Fibroblast of skin of right biceps (primary cell): ENCODE results near the gene ISCU.

Source experiments
- DNase-seq: peaks from one replicate; pipeline ENCODE4 v3.0.0-alpha.2; 2013

Gene ISCU

DNA sequence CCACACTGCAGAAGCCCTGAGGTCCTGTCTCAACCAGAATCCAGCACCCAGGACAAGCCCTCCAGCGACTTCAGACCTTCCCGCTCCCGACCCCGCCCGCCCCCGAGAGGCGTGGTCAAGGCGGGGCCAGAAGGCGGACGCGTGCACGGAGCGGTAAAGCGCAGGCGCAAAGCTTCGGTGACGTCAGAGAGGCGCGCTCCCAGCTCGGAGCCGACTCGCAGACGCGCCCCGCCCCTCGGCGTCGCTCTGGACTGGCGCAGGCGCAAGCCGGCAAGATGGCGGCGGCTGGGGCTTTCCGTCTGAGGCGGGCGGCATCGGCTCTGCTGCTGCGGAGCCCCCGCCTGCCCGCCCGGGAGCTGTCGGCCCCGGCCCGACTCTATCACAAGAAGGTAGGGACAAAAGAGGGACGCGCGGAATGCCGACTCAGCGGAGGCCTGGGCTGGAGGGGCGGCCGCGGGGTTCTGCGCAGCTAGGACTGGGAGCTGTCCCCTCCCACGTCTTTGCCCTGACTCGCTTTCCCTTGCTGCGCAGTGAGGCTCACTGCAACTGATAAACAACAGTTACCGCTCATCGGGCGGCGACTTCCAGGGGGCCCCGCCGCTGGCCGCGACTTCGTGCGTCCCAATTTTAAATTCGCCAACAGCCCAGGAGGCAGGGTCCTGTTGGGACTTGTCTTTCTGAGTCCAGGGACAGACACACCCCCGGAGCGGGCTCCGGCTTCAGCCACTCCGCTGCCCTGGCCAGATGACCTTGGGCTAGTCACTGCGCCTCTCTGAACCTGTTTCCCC, at the start of gene ISCU:
TSS of gene ISCU (plus strand) at position 249 of the 788 bp plus-strand sequence. CDS start at position 276, 27 bp downstream.
- peak; percentile 97 for DNase-seq

DNA sequence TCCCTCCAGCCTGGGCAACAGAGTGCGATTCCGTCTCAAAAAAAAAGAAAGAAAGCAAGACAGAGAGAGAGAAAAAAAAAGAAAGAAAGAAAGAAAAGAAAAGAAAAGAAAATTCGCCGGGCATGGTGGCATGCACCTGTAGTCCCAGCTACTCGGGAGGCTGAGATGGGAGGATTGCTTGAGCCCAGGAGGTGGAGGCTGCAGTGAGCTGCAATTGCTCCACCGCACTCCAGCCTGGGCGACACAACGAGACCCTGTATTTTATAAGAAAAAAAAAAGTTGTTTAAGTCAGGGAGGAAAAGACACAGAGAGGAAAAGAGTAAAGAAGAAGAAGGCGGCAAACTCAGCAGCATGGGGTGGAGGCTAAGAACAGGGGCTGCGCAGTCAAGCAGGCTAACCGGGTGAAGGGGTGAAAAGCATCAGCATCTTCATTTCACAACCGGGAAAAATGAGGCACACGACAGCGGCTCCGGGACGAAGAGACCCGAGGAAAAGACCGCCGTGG, 47.9 kb upstream of the ISCU start:
- no peak for DNase-seq

DNA sequence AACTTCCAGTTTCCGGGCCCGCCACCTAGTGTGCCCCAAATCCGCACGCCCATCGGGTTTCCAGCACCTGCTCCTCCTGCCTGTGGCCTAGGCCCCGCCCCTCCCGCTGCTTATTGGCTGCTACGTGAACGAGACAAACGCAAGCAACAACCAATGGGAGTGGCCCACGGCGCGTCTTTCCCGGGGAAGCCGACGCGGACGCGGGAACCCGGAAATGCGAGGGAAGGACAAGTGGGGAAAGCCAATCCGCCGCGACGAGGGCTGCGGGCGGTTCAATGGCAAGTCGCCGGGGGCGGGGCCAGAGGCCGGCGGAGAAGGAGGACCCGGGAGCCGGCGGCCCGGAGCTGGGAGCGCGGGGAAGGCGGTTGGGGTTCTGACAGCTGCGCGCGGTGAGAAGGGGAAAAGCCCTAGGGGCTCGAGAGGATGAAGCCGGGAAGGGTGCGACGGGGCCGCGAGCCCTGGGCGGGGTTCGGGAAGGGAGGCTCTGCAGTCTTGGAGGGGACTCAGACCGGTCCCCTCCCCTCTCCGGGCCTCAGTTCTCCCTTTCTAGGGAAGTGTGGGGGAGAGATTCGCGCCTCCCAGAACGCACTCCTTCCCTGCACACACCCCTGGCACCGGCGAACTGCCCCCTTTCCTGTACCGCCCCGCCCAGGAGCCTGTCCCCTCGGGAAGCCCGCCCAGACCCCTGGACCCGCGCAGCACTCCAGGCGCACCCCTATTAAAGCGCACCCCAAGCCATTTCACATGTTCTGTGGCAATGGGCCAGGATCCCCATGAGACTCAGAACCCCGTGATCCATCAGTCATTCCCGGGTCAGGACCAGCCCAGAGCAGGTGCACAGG, 47.2 kb upstream of the ISCU start, which contains the start of gene FICD:
TSS of gene FICD (plus strand) at position 305 of the 842 bp plus-strand sequence. CDS start 1,696 bp downstream, outside the sequence.
- peak; percentile 98 for DNase-seq

DNA sequence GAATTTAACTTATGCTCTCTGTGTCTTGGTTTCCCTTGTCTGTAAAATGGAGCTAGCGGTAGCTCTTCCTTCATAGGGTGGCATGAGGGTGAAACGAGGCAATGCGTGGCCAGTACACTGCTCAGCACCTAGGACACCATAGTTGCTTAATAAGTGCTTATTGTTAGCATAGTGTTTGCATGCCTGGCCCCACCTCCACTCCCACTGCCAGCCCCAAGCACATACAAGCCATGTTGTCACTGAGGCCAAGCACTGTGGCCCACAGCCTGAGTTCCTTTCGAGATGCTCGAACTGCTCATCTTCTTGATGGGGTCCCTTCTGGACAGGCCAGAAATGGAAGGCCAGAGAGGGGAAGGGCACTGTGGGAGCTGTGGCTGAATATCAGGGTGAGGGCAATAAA, 46.5 kb upstream of the ISCU start:
- no peak for DNase-seq

DNA sequence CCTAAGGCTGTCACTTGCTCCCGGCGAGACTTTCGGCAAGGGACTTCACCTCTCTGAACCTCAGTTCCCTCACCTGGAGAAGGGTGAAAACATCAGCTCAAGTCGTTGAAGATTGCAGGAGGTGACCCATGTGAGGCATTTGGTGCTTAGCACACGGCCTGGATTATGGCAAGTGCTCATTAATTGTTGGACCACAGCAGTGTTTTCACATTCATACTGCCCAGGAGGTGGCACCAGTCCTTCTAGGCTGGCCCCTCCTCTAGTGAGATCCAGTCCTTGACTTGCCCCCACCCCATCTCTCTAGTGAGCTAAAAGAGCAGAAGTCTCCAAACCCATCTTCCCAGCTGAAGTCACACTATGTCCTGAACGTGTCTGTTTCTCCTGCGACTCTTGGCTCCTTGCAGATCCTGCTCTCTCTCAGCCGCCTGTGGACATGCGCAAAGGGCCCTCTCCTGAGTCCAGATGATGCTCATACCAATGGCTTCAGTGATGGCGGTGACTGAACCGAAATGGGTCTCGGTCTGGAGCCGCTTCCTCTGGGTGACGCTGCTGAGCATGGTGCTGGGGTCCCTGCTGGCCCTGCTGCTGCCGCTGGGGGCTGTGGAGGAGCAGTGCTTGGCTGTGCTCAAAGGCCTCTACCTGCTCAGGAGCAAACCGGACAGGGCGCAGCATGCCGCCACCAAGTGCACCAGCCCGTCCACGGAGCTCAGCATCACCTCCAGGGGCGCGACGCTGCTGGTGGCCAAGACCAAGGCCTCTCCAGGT, 45.7 kb upstream of the ISCU start:
- no peak for DNase-seq

DNA sequence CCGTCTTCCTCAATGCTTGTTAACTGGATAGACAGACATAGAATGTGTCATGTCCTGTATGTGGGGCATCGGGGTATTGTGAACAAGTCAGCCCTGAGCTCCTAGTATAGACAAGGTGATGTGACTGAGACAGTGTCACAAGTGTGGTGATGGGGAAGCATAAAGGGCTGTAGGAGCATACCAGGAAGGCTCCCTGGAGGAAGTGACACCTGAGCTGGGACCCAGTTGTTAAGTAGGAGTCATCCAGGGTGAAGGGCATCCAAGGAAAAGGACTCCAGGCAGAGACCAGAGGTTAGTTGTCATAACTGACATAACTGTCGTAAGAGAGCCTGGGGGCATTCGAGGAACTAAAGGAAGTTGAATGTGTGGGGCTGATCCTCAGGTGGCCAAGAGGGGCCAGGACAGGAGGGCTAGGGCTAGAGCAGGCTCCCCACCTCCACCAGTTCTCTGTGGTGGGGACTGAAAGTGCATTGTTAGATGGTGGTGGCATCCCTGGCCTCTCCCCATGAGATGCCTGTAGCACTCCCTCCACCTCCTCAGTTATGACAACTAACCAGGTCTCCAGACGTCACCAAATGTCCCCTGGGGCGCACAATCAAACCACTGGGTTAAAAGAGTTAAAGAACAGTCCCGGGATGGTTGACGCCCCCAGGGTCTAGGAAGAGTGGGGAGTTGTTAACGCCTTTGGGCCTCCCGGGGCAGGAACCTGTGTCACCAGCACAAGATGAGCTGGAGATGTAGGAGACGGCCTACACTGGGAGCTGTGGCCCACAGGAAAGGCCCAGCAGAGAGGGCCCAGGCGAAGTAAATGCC, 44.9 kb upstream of the ISCU start:
- no peak for DNase-seq

DNA sequence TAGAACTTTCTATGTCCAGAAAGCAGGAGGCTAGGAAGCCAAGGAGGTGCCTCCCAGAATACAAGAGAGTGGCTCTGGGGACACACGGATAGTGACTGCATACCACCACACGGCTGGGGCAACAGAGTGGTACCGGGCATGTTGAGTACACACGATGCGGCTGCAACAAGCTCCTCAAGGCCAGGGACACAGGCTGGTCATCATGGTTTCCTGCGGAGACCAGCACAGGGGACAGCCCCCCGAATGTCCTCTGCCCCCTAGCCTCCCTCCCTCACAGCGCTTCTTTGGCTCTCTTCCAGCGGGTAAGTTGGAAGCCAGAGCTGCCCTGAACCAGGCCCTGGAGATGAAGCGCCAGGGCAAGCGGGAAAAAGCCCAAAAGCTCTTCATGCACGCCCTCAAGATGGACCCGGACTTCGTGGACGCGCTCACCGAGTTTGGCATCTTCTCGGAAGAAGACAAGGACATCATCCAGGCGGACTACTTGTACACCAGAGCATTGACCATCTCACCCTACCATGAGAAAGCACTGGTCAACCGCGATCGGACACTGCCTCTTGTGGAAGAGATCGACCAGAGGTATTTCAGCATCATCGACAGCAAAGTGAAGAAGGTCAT, 44.2 kb upstream of the ISCU start:
- no peak for DNase-seq

DNA sequence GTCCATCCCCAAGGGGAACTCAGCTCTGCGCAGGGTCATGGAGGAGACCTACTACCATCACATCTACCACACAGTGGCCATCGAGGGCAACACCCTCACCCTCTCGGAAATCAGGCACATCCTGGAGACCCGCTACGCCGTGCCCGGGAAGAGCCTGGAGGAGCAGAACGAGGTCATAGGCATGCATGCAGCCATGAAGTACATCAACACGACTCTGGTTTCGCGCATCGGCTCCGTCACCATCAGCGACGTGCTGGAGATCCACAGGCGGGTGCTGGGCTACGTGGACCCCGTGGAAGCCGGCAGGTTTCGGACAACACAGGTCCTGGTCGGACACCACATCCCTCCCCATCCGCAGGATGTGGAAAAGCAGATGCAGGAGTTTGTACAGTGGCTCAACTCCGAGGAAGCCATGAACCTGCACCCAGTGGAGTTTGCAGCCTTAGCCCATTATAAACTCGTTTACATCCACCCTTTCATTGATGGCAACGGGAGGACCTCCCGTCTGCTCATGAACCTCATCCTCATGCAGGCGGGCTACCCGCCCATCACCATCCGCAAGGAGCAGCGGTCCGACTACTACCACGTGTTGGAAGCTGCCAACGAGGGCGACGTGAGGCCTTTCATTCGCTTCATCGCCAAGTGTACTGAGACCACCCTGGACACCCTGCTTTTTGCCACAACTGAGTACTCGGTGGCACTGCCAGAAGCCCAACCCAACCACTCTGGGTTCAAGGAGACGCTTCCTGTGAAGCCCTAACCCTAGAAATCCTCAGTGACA, 43.5 kb upstream of the ISCU start:
- no peak for DNase-seq

DNA sequence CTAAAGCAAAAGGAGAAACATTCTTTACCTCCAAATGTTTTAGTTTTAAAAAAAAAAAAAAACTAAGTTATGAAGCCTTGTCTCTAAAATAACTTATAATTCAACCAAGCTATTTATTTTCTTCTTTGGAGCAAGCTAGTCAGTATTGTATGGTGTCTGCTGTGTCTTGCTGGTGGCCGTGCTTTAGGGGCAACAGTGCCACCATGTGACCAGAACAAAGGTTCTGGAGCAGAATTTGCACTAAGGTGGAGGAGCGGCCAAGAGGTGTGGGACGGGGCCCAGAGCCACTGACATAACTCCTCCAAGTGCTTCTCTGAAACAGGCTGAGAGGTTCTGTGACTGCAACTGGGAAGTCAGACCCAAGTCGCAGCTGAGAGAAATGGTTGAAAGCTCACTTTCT, 42.8 kb upstream of the ISCU start:
- DNase-seq: no peak

DNA sequence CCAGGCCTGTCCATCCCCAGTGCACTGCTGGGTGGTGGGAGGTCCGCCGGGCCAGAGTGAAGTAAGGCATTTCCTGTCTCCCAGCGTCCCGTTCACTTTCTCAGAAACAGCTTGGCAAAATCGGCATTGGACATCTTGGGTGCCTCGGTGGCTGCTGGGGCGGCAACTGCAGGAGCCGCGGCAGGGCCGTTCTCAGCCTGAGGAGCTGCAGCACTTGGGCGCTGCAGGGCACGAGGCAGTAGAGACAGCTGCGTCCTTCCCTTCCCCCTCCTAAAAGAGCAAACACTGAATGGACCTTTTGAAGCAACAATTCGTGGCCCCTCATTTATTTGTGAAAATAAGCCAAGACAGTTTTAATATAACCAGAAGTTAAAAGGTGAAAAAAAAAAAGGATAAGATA, 39.0 kb upstream of the ISCU start:
- no peak for DNase-seq

DNA sequence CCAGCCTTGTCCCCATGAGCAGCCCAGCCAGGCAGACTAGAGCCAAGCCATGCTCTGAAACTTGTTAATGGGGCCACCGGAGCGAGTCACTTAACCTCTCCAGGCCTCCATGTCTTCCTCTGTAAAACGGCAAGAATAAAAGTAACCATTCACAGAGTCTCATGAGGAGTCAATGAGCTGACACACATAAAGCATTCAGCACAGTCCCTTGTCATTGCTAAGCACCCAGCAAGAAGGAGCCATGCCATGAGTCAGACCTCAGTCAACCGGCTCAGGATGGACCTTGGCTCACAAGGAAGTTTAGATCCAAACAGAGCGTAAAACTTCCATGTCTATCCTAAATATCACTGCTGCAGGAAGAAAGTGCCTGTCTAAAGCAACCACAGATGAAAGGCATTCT, 36.7 kb upstream of the ISCU start:
- peak; percentile 79 for DNase-seq

DNA sequence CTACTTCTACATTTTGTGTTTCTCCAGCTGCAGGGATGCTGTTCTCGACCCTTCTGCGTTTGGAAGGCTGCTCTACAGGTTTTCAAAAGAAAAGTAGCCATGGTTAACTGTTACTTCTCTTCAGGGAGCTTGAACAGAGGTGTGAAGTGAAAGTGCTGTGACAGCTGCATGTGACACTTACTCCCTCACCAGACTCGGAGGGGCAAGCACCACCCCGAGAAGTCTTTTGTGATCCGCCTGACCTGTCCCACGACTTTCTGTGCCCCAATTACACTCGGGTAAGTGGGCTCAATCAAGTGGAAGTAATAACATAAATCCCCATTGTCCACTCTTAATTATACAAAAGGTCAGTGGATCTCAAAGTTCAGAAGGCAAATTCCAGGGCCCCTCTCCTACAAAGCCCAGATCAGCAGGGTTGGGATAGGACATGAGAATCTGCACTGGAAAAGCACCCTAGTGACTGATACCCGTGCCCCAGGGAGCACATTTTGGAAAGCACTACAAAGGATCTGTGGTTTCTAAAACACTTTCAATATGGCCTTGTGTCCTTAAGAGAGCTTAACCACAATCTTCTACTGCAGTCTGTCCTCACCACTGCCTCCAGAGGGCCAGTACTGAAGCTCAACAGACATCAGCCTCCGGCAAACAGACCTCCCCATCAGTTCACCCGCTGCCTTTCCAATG, 35.8 kb upstream of the ISCU start:
- DNase-seq: peak; percentile 48

DNA sequence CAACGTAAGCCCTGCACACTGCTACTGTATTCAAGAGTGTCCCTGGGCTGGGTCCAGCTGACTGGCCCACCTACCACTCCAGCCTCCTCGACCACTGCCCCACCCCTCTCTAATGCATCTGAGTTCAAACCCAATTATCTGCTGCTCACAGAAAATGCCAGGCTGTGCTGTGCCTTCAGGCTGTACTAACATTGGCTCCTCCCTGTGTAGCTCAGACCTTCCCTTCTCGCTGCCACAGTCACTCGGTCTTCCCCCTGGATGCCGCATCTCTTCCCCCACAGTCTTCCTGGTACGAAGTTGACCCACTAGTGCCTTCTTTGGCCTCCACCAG, 35.3 kb upstream of the ISCU start:
- no peak for DNase-seq

DNA sequence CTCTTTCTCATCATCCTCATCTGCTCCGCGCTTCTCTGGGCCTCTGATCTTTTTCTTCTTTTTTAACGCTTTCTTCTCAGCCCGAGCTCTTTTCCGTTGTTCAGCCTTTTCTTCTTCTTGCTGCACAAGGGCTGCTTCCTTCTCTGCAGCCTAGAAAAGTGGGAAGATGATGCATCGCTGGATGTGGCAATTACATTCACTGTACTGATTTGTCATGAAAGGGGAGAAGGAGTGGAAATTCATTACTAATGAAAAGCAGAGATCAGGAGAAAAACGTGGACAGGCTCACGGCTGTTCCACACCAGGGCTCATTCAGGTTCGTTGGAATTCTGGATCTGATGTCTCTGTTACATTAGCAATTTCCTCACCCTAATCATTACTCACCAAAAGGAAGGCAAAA, 32.2 kb upstream of the ISCU start:
- peak; percentile 66 for DNase-seq

DNA sequence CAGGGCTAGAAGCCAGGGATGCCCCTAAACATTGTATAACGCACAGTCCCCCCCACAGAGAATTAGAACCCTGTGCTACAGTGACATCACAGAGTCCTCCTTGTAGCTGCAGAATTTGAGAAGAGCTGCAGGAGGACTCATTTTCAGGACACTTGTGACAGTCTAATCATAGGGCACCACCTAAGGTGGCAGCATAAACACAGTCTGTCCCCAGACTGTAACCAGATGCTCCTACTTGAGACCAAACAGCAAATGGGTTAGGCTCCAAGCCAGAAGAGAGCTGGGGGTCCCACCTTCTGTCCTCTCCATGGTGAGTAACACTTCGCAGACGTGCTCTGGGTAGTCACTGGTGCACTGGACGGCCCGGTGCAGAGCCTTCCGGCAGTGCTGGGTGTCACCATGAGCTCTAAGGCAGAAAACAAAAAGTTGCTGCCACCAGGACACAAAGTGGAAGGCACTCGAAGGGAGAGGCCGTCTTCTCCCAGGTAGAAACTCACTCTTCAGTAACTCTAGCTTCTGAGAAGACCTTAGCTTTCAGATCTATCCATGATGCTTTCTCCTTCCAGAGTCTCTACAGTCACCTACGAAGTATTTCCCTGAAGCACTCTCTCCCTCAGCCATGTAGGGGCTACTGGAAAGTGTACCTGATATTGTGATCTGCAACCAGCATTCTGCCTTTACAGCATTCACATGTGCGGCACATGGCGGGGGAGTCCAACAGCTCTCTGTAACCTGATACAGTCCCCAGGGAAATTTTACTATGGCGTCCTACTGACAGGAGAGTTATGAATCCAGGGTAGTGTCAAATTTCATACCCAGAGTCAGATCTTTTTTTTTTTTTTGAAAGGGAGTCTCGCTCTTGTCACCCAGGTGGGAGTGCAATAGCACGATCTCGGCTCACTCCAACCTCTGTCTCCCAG, 30.2 kb upstream of the ISCU start:
- DNase-seq: peak; percentile 74

DNA sequence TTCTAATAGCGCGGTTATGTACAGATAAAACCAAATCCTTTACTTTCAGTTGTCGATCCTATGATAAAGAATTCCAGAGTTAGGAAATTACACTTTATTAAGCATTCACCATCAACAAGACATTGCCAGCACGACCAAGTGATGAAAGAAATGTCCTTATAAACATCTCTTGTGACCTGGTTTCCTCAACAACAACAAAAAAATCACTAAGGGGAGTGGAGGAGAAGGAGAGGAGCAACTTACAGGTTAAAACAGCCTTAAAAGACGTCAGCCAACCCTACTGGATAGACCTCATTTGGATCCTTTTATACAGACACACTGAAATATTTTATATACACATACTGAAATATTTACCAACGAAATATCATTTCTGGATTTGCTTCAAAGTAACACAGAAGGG, 24.2 kb upstream of the ISCU start:
- no peak for DNase-seq

DNA sequence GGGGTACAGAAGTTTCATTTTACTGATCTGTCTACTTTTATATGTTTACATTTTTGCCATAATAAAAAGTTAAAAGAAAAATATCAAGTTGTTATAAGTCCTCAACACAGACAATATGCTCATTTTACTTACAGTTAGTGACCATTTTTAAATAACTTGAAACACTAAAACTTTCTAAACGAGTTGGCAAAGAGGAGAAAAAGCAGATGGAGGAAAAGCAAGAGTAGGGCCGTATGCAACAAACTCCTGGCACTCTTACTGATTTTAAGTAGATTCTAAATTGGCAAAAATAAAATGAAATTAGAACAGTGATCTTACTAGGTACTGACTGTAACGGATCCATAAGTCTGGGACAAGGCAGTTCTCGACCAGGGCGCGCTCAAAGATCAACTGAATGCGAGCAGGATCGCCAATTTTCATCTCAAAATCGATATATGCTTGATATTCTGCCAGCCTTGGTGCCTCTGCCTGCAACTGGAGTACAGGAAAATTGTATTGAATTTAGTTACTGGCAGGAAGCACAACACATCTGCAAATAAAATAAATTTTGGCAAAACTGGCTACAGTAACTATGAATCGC, 23.7 kb upstream of the ISCU start:
- DNase-seq: no peak

DNA sequence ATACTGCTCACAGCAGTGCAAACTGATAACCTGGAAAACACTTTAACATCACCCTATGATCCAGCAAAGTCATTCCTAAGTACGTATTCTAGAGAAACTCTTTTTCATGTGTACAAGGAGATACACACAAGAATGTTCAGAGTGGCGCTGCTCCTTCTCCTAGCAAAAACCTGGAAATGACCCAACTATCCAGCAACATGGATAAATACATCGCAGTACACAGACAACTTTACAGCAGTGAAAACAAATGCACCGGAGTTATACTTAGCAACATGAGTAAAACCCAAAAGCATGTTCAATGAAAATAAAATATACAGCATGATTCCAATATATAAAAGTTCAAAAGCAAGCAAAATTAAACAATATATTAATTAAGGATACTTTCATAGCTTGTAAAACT, 20.1 kb upstream of the ISCU start:
- DNase-seq: peak; percentile 46

DNA sequence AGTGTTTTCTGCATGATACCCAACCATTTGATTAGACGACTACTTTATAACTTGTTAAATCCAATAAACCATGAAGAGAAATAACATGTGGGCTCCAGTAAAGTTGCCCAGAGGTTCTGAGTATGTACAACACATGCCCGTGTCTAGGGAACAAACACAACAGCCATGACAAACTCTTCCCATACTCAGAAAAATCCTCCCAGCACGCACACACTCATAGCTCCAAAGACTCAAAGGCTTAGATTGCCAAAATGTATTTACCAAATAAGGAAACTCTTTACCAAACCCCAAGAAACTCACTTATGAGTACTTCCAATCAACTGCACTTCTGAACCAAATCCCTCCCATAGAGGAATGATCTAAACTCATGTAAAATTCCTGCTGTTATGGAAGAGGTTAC, 18.7 kb upstream of the ISCU start:
- DNase-seq: peak; percentile 62
